H9 (cell line): Measurements from ENCODE around the gene COPE. TPM values are rescaled to one million over a fixed set of nuclear protein-coding genes. Genes with fewer than 3 reads are reported as not detected.

Source experiments
- DNase-seq: peaks from one replicate; pipeline ENCODE4 v3.0.0-alpha.2; 2017
- H2AFZ ChIP-seq: one replicate; pipeline ENCODE4 v1.6.1; 2013; ENCODE audit warnings: mild to moderate bottlenecking, low read length, control low read depth, moderate library complexity
- H2AK5ac ChIP-seq: 2 replicates; pipeline ENCODE4 v1.6.1; 2013; ENCODE audit warnings: low read length, control low read depth, mixed read lengths; ENCODE audit not compliant: insufficient read length
- H2BK120ac ChIP-seq: one replicate; pipeline ENCODE4 v1.6.1; 2013; ENCODE audit warnings: low read depth, mild to moderate bottlenecking, low read length, control low read depth, inconsistent platforms; ENCODE audit not compliant: poor library complexity, severe bottlenecking
- H2BK12ac ChIP-seq: 2 replicates; pipeline ENCODE4 v1.6.1; 2013; ENCODE audit warnings: low read length, control low read depth, mixed read lengths, low read depth; ENCODE audit not compliant: insufficient read length
- H2BK15ac ChIP-seq: 2 replicates; pipeline ENCODE4 v1.6.1; 2013; ENCODE audit warnings: low read depth, low read length, control low read depth
- H2BK20ac ChIP-seq: one replicate; pipeline ENCODE4 v1.6.1; 2013; ENCODE audit warnings: low read depth, mild to moderate bottlenecking, low read length, control low read depth, inconsistent platforms; ENCODE audit not compliant: poor library complexity, severe bottlenecking
- H2BK5ac ChIP-seq: 2 replicates; pipeline ENCODE4 v1.6.1; 2013; ENCODE audit warnings: low read length, control low read depth, mixed read lengths; ENCODE audit not compliant: insufficient read length
- H3K14ac ChIP-seq: 2 replicates; pipeline ENCODE4 v1.6.1; 2013; ENCODE audit warnings: low read length, control low read depth; ENCODE audit not compliant: insufficient read depth
- H3K18ac ChIP-seq: 2 replicates; pipeline ENCODE4 v1.6.1; 2013; ENCODE audit warnings: low read depth, mild to moderate bottlenecking, mixed read lengths, low read length, control low read depth; ENCODE audit not compliant: insufficient read length
- H3K23ac ChIP-seq: 2 replicates; pipeline ENCODE4 v1.6.1; 2013; ENCODE audit warnings: low read length, control low read depth, mixed read lengths, low read depth; ENCODE audit not compliant: insufficient read length
- H3K23me2 ChIP-seq: 2 replicates; pipeline ENCODE4 v1.6.1; 2013; ENCODE audit warnings: low read depth, mild to moderate bottlenecking, mixed read lengths, low read length, control low read depth; ENCODE audit not compliant: insufficient read length, poor library complexity, severe bottlenecking
- H3K27ac ChIP-seq: 2 replicates; pipeline ENCODE4 v1.5.1; 2013; ENCODE audit warnings: low read length, control low read depth, mixed read lengths, low read depth; ENCODE audit not compliant: insufficient read length
- H3K27me3 ChIP-seq: 2 replicates; pipeline ENCODE4 v1.6.1; 2013; ENCODE audit warnings: low read length, control low read depth, inconsistent platforms; ENCODE audit not compliant: insufficient read depth
- H3K4ac ChIP-seq: 2 replicates; pipeline ENCODE4 v1.6.1; 2013; ENCODE audit warnings: low read depth, mild to moderate bottlenecking, control low read depth, inconsistent platforms, low read length, moderate library complexity
- H3K4me1 ChIP-seq: 2 replicates; pipeline ENCODE4 v1.6.1; 2013; ENCODE audit warnings: low read length, control low read depth, inconsistent platforms; ENCODE audit not compliant: insufficient read depth
- H3K4me2 ChIP-seq: 2 replicates; pipeline ENCODE4 v1.6.1; 2013; ENCODE audit warnings: low read length, control low read depth, mixed read lengths; ENCODE audit not compliant: insufficient read length, insufficient read depth
- H3K56ac ChIP-seq: 2 replicates; pipeline ENCODE4 v1.6.1; 2013; ENCODE audit warnings: low read depth, mild to moderate bottlenecking, mixed read lengths, low read length, control low read depth; ENCODE audit not compliant: insufficient read length
- H3K79me1 ChIP-seq: 2 replicates; pipeline ENCODE4 v1.6.1; 2013; ENCODE audit warnings: low read depth, mild to moderate bottlenecking, moderate library complexity, low read length, control low read depth, inconsistent platforms; ENCODE audit not compliant: insufficient read depth, poor library complexity, severe bottlenecking
- H3K79me2 ChIP-seq: 2 replicates; pipeline ENCODE4 v1.6.1; 2013; ENCODE audit warnings: low read length, control low read depth, inconsistent platforms; ENCODE audit not compliant: insufficient read depth
- H3K9ac ChIP-seq: 2 replicates; pipeline ENCODE4 v1.6.1; 2013; ENCODE audit warnings: low read length, control low read depth, mixed read lengths; ENCODE audit not compliant: insufficient read length; ENCODE audit errors: extremely low read depth
- H3K9me3 ChIP-seq: one replicate; pipeline ENCODE4 v1.6.1; 2013; ENCODE audit warnings: low read depth, low read length, inconsistent platforms; ENCODE audit not compliant: control insufficient read depth
- H3T11ph ChIP-seq: one replicate; pipeline ENCODE4 v1.6.1; 2013; ENCODE audit warnings: mild to moderate bottlenecking, low read length, control low read depth, inconsistent platforms
- H4K20me1 ChIP-seq: one replicate; pipeline ENCODE4 v1.6.1; 2013; ENCODE audit not compliant: control insufficient read depth, insufficient read length, insufficient read depth
- H4K5ac ChIP-seq: 2 replicates; pipeline ENCODE4 v1.6.1; 2013; ENCODE audit warnings: low read depth, mild to moderate bottlenecking, mixed read lengths, low read length, control low read depth; ENCODE audit not compliant: insufficient read length
- H4K8ac ChIP-seq: replicated peaks from 2 replicates; pipeline ENCODE4 v1.6.1; 2013; ENCODE audit warnings: low read length, control low read depth, mixed read lengths, low read depth; ENCODE audit not compliant: insufficient read length
- H4K91ac ChIP-seq: 2 replicates; pipeline ENCODE4 v1.6.1; 2013; ENCODE audit warnings: low read depth, mild to moderate bottlenecking, moderate library complexity, mixed read lengths, low read length, control low read depth; ENCODE audit not compliant: insufficient read length
- H3K27ac Mint-ChIP-seq, 3 experiments: 2 replicates in 2 of 3; 3 replicates in 1 of 3; pipeline ENCODE4 v1.8.0; 2020 to 2021; ENCODE audit warnings: mixed read lengths in 3 of 3, mild to moderate bottlenecking in 1 of 3, moderate library complexity in 1 of 3
- H3K27me3 Mint-ChIP-seq: 2 replicates; pipeline ENCODE4 v1.8.0; 2021; ENCODE audit warnings: low read depth, mild to moderate bottlenecking, moderate library complexity, mixed read lengths
- H3K36me3 Mint-ChIP-seq, 3 experiments: 2 replicates in 2 of 3; 3 replicates in 1 of 3; pipeline ENCODE4 v1.8.0; 2020 to 2021; ENCODE audit warnings: low read depth in 3 of 3, mixed read lengths in 3 of 3; ENCODE audit not compliant: insufficient read depth in 1 of 3
- H3K4me1 Mint-ChIP-seq, 2 experiments: 2 replicates each; pipeline ENCODE4 v1.8.0; 2020; ENCODE audit warnings: mixed read lengths in 2 of 2
- H3K4me3 Mint-ChIP-seq, 2 experiments: 2 replicates in 1 of 2; 3 replicates in 1 of 2; pipeline ENCODE4 v1.8.0; 2020 to 2021; ENCODE audit warnings: mild to moderate bottlenecking in 2 of 2, mixed read lengths in 2 of 2, moderate library complexity in 1 of 2
- H3K9me3 Mint-ChIP-seq, 2 experiments: 2 replicates in 1 of 2; 3 replicates in 1 of 2; pipeline ENCODE4 v1.8.0; 2020; ENCODE audit warnings: mild to moderate bottlenecking in 2 of 2, mixed read lengths in 2 of 2, moderate library complexity in 1 of 2
- CTCF ChIP-seq: fragments of 200-600 bp; sonication (generic); conservative IDR thresholded peaks from 3 replicates; pipeline ENCODE4 v1.8.0; 2021; ENCODE audit warnings: antibody characterized with exemption, mild to moderate bottlenecking
- whole genome bisulfite sequencing: extraction: QIAGEN DNeasy Blood & Tissue Kit; methylation state at CpG from one replicate; pipeline ENCODE4 v1.1.7; 2013; ENCODE audit warnings: missing lambda C conversion rate, low lambda C conversion rate, mixed read lengths; ENCODE audit not compliant: insufficient read length; ENCODE audit errors: extremely low coverage; 5-methylcytosine and 5-hydroxymethylcytosine counted together
- total RNA-seq: library from RNA; stranded (reverse); gene quantifications from 2 replicates; pipeline ENCODE4 v1.2.1, GENCODE V29; 2021

The COPE gene
- total RNA-seq, 1 experiment from 2014 or later = 198 TPM

DNA sequence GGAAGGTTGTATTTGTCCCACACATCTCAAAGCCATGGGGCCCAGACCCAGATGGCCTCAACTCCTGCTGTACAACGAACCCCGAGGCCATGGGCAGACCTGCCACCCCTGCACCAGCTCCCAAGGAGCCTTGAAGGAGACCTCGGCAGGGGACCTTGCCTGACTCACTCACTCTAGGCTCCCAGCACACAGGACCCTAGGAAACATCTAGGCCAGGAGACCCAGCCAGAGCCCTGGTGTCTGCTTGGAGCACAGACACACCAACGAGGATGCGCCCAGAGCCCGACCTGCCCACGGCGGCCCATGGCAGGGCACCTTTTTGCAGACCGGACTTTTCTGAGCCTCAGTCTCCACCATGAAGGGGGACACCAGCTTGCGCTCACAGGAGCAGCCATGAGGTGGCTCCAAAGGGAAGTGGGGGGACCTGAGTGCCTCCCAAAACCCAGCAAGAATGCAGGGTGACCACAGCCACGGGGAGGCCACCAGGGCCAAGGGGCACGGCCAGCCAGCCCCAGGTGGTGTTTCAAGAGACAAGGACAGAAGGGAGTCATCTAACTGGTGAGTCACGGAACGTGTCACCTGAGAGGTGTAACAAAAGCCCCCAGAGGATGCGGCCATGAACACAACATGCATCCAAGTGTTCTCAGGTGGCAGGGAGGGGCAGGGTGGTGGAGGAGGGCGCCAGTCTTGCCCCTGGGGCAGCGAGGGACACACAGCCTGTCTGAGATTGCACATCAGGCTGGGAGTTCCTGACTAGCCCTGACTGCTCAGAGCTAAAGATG, 18.3 kb downstream of the COPE start:
- H4K20me1 ChIP-seq = no peaks in the 10 kb centered on the region
- H3K23me2 ChIP-seq = no peaks in the 10 kb centered on the region
- H2BK120ac ChIP-seq = no peak overlapping the region
- H3K4me2 ChIP-seq = no peak overlapping the region
- no peak overlapping the region for H2AK5ac ChIP-seq
- H3K79me1 ChIP-seq = no peaks in the 10 kb centered on the region
- Mint-ChIP-seq H3K27ac (no peak overlapping the region), H3K27me3 (peaks cover 17% of the 10 kb centered on the region), H3K36me3 (peaks cover 1 to 19% (median 11%) of the 10 kb centered on the region in 3 experiments; a peak in 6 of 7 replicates), H3K4me1 (0 out of 4 replicates have a peak, but pooled peaks cover 0 to 2% of the 10 kb centered on the region in 2 experiments), H3K9me3 (no peaks in the 10 kb centered on the region; a peak in 1 of 5 replicates), H3K4me3 (no peak overlapping the region)
- no peak overlapping the region for H3K27ac ChIP-seq
- no peaks in the 10 kb centered on the region for H3K9me3 ChIP-seq
- H3K4ac ChIP-seq = no peak overlapping the region
- H4K91ac ChIP-seq = no peak overlapping the region
- H2BK12ac ChIP-seq = no peak overlapping the region
- H2BK5ac ChIP-seq = no peak overlapping the region
- H3K18ac ChIP-seq = no peak overlapping the region
- H3K14ac ChIP-seq = no peak overlapping the region
- no peak overlapping the region for H4K8ac ChIP-seq
- H2BK15ac ChIP-seq = no peak overlapping the region
- no peak for TF ChIP-seq CTCF
- H3K9ac ChIP-seq = no peak overlapping the region
- H3K27me3 ChIP-seq = no peaks in the 10 kb centered on the region; the same call in 1 of the 2 replicates
- no peaks in the 10 kb centered on the region for H3K79me2 ChIP-seq
- no peak overlapping the region for H3K23ac ChIP-seq
- H3K4me1 ChIP-seq = no peaks in the 10 kb centered on the region
- DNase-seq = no peak
- no peak overlapping the region for H2BK20ac ChIP-seq
- H3T11ph ChIP-seq = no peak overlapping the region
- H4K5ac ChIP-seq = no peak overlapping the region
- no CpG with 5 or more reads among the region's 17 CpGs for WGBS
- no peak overlapping the region for H2AFZ ChIP-seq
- H3K56ac ChIP-seq = no peak overlapping the region
